PC-3 (cell line): ENCODE data around the gene UBE2Q1. TPM values are rescaled to one million over a fixed set of nuclear protein-coding genes. Genes with fewer than 3 reads are reported as not detected.

ENCODE experiments used
- ATAC-seq: fragments of 200-7000 bp; cut with Tn5 transposase; 2 replicates; pipeline ENCODE4 v1.9.1; 2020; ENCODE audit warnings: mild to moderate bottlenecking, moderate library complexity
- BruUV-seq: library from RNA; stranded (reverse); fragments of 400-500 nt; replicated peaks from 2 replicates; lab custom pipeline; 2021; lab: Mats Ljungman, UMichigan
- CTCF ChIA-PET: fragments of 300-600 bp; sonication (Branson Sonifier 250); formaldehyde crosslinking; loops from one replicate; lab custom pipeline; 2022; ENCODE audit warnings: antibody characterized with exemption; lab: Charles Lee
- POLR2A ChIA-PET: fragments of 300-600 bp; sonication (Branson Sonifier 250); formaldehyde crosslinking; loops from one replicate; lab custom pipeline; 2022; ENCODE audit warnings: antibody characterized with exemption; ENCODE audit not compliant: unreplicated experiment; lab: Charles Lee
- DNase-seq: peaks from one replicate; pipeline ENCODE4 v3.0.0-alpha.2; 2015
- H2AFZ ChIP-seq: fragments of 300-600 bp; sonication (generic); 2 replicates; pipeline ENCODE4 v1.6.0; 2016; ENCODE audit warnings: antibody characterized with exemption, low read length
- H3F3A ChIP-seq: fragments of 300-600 bp; sonication (generic); one replicate; pipeline ENCODE4 v1.6.0; 2017; ENCODE audit warnings: antibody characterized with exemption, low read length, control low read depth, mild to moderate bottlenecking; ENCODE audit not compliant: unreplicated experiment
- H3K27ac ChIP-seq: fragments of 300-600 bp; sonication (generic); 2 replicates; pipeline ENCODE4 v1.5.1; 2016; ENCODE audit warnings: mild to moderate bottlenecking, low read length
- H3K27me3 ChIP-seq: fragments of 300-600 bp; sonication (generic); 2 replicates; pipeline ENCODE4 v1.6.1; 2016; ENCODE audit warnings: low read length, mixed read lengths
- H3K36me3 ChIP-seq: fragments of 300-600 bp; sonication (generic); 2 replicates; pipeline ENCODE4 v1.6.1; 2016; ENCODE audit warnings: low read depth, mixed run types, low read length, mixed read lengths
- H3K4me1 ChIP-seq: fragments of 300-600 bp; sonication (generic); 2 replicates; pipeline ENCODE4 v1.5.1; 2016; ENCODE audit warnings: low read length; ENCODE audit not compliant: insufficient read depth
- H3K4me2 ChIP-seq: fragments of 300-600 bp; sonication (generic); 2 replicates; pipeline ENCODE4 v1.6.0; 2016; ENCODE audit warnings: low read length
- H3K4me3 ChIP-seq: fragments of 300-600 bp; sonication (generic); 2 replicates; pipeline ENCODE4 v1.5.1; 2016; ENCODE audit warnings: mild to moderate bottlenecking, low read length, mixed read lengths
- H3K79me2 ChIP-seq: fragments of 300-600 bp; sonication (generic); 2 replicates; pipeline ENCODE4 v1.6.1; 2017; ENCODE audit warnings: low read length, mixed read lengths
- H3K9ac ChIP-seq: fragments of 300-600 bp; sonication (generic); 2 replicates; pipeline ENCODE4 v1.6.0; 2016; ENCODE audit warnings: mild to moderate bottlenecking, low read length
- H3K9me2 ChIP-seq: fragments of 300-600 bp; sonication (generic); replicated peaks from 2 replicates; pipeline ENCODE4 v1.6.1; 2016; ENCODE audit warnings: mixed run types, low read length, mixed read lengths
- H3K9me3 ChIP-seq: fragments of 300-600 bp; sonication (generic); 2 replicates; pipeline ENCODE4 v1.6.1; 2016; ENCODE audit warnings: low read length, mixed read lengths
- H4K20me1 ChIP-seq: fragments of 300-600 bp; sonication (generic); 2 replicates; pipeline ENCODE4 v1.6.1; 2016; ENCODE audit warnings: low read length, mixed read lengths
- EZH2 ChIP-seq: fragments of 300-600 bp; sonication (generic); IDR thresholded peaks from one replicate; pipeline ENCODE4 v1.6.1; 2017; ENCODE audit warnings: antibody characterized with exemption, mild to moderate bottlenecking, low read length; ENCODE audit not compliant: unreplicated experiment
- EZH2phosphoT487 ChIP-seq: fragments of 300-600 bp; sonication (generic); IDR thresholded peaks from 2 replicates; pipeline ENCODE4 v1.6.1; 2018; ENCODE audit warnings: mild to moderate bottlenecking, antibody characterized with exemption, low read length, borderline replicate concordance
- intact Hi-C: fragments of 100-400 bp; cut with micrococcal nuclease; formaldehyde crosslinking; loops from 2 replicates; pipeline ENCODE4 v1.9.0; 2023
- total RNA-seq: library from RNA; depleted of rRNA; stranded (reverse); fragments of >200 nt; gene quantifications from 2 replicates; pipeline ENCODE4 v1.2.3, GENCODE V29; 2014
- TF ChIP-seq, protein P1 (sequence below): fragments of 300-600 bp; sonication (generic); conservative IDR thresholded peaks from 2 replicates; pipeline ENCODE4 v1.5.1; 2017; ENCODE audit warnings: antibody characterized with exemption, low read depth, mild to moderate bottlenecking, low read length

Gene UBE2Q1
- total RNA-seq, 1 experiment from 2014 or later: 40.0 TPM

DNA sequence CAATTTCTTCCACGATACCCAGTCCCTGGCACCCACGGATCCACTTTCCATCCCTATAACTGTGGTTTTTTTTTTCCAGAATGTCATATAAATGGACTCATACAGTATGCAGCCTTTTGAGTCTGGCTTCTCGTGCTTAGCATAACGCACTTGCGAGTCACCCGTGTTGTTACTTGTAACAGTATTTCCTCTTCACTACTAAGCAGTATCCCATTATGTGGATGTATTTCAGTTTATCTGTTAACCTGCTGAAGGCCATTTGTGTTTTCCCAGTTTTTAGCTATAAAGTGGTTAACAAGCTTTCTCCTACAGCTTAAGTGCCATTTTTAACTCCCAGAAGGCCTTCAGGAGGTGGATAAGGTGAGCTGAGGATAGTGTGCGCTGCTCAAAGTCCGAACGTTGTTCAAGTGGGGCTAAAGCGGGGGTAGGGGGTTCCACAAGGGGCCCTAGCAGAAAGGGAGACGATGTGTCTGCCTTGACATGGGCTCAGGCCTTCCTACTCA, 48.7 kb upstream of the UBE2Q1 start:
- H3F3A ChIP-seq: no peaks in the 10 kb centered on the region
- peak overlapping the region; percentile 81; the same call in 1 of the 2 replicates for H2AFZ ChIP-seq
- H3K79me2 ChIP-seq: peaks cover 93% of the 10 kb centered on the region
- intact Hi-C loops: loop anchor here (5.0 kb wide), 1 partner anchor 330 kb away; the partner anchor contains the start of gene PMVK
- H3K27me3 ChIP-seq: no peaks in the 10 kb centered on the region
- ChIA-PET CTCF (no interaction called here), POLR2A (interaction anchor here (0.8 kb wide), 1 partner anchor 62 kb away, joined by 16 read pairs; no protein-coding TSS in a partner anchor)
- H4K20me1 ChIP-seq: peaks cover 21% of the 10 kb centered on the region
- TF ChIP-seq EZH2: no peak
- no peak for TF ChIP-seq EZH2phosphoT487
- TF ChIP-seq, protein P1, sequence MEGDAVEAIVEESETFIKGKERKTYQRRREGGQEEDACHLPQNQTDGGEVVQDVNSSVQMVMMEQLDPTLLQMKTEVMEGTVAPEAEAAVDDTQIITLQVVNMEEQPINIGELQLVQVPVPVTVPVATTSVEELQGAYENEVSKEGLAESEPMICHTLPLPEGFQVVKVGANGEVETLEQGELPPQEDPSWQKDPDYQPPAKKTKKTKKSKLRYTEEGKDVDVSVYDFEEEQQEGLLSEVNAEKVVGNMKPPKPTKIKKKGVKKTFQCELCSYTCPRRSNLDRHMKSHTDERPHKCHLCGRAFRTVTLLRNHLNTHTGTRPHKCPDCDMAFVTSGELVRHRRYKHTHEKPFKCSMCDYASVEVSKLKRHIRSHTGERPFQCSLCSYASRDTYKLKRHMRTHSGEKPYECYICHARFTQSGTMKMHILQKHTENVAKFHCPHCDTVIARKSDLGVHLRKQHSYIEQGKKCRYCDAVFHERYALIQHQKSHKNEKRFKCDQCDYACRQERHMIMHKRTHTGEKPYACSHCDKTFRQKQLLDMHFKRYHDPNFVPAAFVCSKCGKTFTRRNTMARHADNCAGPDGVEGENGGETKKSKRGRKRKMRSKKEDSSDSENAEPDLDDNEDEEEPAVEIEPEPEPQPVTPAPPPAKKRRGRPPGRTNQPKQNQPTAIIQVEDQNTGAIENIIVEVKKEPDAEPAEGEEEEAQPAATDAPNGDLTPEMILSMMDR: no peak
- H3K36me3 ChIP-seq: peaks cover 14% of the 10 kb centered on the region
- DNase-seq: peak; percentile 33
- no peaks in the 10 kb centered on the region for H3K9me2 ChIP-seq
- peak overlapping the region; percentile 97 for H3K4me3 ChIP-seq
- peak overlapping the region; percentile 85 for H3K27ac ChIP-seq
- H3K4me2 ChIP-seq: peak overlapping the region; percentile 88
- H3K4me1 ChIP-seq: peaks cover 17% of the 10 kb centered on the region
- H3K9ac ChIP-seq: peak overlapping the region; percentile 98
- TSS peak; percentile 83 for BruUV-seq
- ATAC-seq: peak; percentile 16
- H3K9me3 ChIP-seq: no peaks in the 10 kb centered on the region

DNA sequence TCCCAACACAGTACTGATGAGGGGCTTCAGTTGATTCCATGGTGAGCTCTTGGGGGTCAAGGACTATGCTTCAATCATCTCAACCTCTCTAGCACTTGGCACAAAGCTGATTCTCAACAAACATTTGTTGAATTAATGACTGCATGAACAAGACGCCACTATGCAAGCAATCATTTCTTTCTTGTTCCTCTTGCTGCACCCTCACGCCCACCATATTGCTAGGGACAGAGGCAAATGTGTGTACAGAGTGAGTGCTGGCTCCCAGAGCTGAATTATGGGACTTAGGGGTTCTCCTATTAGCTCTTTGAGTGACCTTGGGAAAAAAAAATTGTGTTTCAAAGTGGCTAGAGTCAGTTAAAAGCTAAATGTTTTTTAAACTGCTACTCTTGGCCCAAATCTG, 47.1 kb upstream of the UBE2Q1 start:
- H3K36me3 ChIP-seq: peaks cover 30% of the 10 kb centered on the region
- H3K27me3 ChIP-seq: no peaks in the 10 kb centered on the region
- H3K4me2 ChIP-seq: no peak overlapping the region
- peaks cover 94% of the 10 kb centered on the region for H3K79me2 ChIP-seq
- no TSS peak for BruUV-seq
- ChIA-PET CTCF (no interaction called here), POLR2A (no interaction called here)
- no peaks in the 10 kb centered on the region for H3K9me2 ChIP-seq
- TF ChIP-seq, protein P1: no peak
- no peak for TF ChIP-seq EZH2phosphoT487
- TF ChIP-seq EZH2: no peak
- DNase-seq: no peak
- no peak overlapping the region for H2AFZ ChIP-seq
- no peak overlapping the region for H3K4me3 ChIP-seq
- H3K4me1 ChIP-seq: peaks cover 17% of the 10 kb centered on the region
- intact Hi-C loops: loop anchor here (5.0 kb wide), 1 partner anchor 332 kb away; the partner anchor contains the start of gene PMVK
- no peak overlapping the region for H3K27ac ChIP-seq
- H4K20me1 ChIP-seq: peaks cover 21% of the 10 kb centered on the region
- no peaks in the 10 kb centered on the region for H3K9me3 ChIP-seq
- ATAC-seq: no peak
- no peaks in the 10 kb centered on the region for H3F3A ChIP-seq
- H3K9ac ChIP-seq: no peak overlapping the region

DNA sequence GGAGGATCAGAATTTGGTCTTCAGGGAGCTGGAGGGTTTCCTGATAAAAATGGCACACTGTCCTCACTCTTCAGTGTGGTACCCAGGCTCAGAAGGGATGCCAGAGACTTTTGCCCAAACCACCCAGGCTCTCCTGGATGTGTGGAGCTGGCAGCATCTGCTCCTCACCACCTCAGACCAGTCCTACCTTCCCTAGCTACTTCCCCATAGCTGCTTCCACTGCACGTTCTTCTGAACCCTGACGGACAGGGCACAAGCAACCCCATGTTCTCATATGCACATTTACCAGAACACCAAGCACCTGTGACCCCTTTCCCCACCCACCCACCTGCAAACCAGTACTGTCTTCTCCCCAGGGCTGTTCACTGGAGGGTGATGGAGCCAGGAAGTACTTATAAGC, 44.9 kb upstream of the UBE2Q1 start:
- Histone ChIP-seq H3K9me2 (no peaks in the 10 kb centered on the region), H4K20me1 (peaks cover 32% of the 10 kb centered on the region), H3K4me3 (no peak overlapping the region), H2AFZ (no peak overlapping the region), H3F3A (no peaks in the 10 kb centered on the region), H3K9me3 (no peaks in the 10 kb centered on the region), H3K4me1 (peaks cover 6% of the 10 kb centered on the region), H3K27me3 (no peaks in the 10 kb centered on the region), H3K27ac (no peak overlapping the region), H3K9ac (no peak overlapping the region), H3K79me2 (peaks cover 90% of the 10 kb centered on the region), H3K4me2 (no peak overlapping the region), H3K36me3 (peaks cover 38% of the 10 kb centered on the region)
- CTCF ChIA-PET: no interaction called here
- POLR2A ChIA-PET: no interaction called here
- BruUV-seq: no TSS peak
- intact Hi-C loops: no loop called here
- TF ChIP-seq, protein P1: no peak
- no peak for TF ChIP-seq EZH2
- TF ChIP-seq EZH2phosphoT487: no peak
- no peak for ATAC-seq
- no peak for DNase-seq
